ENCODE results near the gene CEP152. TPM values are rescaled to one million over a fixed set of nuclear protein-coding genes. Genes with fewer than 3 reads are reported as not detected.
A peak's percentile ranks its signal among the peaks of the same experiment; 100 is the strongest.

The CEP152 gene
- total and polyA plus RNA-seq, 9 of the 15 experiments (the other 6 are each of a cell fraction or from before 2014, with no cell fraction given): 9.9 to 43.0 (median 23.6) TPM

GRCh38 chr15:48778331-48778730, 32.5 kb downstream of the CEP152 start:
- POLR2A ChIA-PET: no interaction called here
- H4K20me1 ChIP-seq (replicated peaks; ENCODE audit: control insufficient read depth, insufficient read depth, low read length): no peaks in the 10 kb centered on the region
- H3K36me3 ChIP-seq (ENCODE audit: control insufficient read depth, insufficient read depth, low read length): peaks cover 61% of the 10 kb centered on the region
- no peak overlapping the region for H2AFZ ChIP-seq (ENCODE audit: low read depth, low read length)
- H3K4me1 ChIP-seq (replicated peaks in 1 of 2; ENCODE audit: control insufficient read depth in 2 of 2, insufficient read depth in 2 of 2, low read length in 2 of 2): no peaks in the 10 kb centered on the region
- H3K79me2 ChIP-seq (ENCODE audit: control insufficient read depth, insufficient read depth, low read length): no peaks in the 10 kb centered on the region
- BruUV-seq (replicated peaks): no TSS peak
- H3K27ac ChIP-seq (ENCODE audit: extremely low read depth, low read depth, low read length): no peak overlapping the region
- DNase-seq (ENCODE audit: extremely low read depth in 1 of 4, low spot score in 3 of 4) (no peak), FAIRE-seq (peak; percentile 15), ATAC-seq (no peak)
- TF ChIP-seq, protein P1, sequence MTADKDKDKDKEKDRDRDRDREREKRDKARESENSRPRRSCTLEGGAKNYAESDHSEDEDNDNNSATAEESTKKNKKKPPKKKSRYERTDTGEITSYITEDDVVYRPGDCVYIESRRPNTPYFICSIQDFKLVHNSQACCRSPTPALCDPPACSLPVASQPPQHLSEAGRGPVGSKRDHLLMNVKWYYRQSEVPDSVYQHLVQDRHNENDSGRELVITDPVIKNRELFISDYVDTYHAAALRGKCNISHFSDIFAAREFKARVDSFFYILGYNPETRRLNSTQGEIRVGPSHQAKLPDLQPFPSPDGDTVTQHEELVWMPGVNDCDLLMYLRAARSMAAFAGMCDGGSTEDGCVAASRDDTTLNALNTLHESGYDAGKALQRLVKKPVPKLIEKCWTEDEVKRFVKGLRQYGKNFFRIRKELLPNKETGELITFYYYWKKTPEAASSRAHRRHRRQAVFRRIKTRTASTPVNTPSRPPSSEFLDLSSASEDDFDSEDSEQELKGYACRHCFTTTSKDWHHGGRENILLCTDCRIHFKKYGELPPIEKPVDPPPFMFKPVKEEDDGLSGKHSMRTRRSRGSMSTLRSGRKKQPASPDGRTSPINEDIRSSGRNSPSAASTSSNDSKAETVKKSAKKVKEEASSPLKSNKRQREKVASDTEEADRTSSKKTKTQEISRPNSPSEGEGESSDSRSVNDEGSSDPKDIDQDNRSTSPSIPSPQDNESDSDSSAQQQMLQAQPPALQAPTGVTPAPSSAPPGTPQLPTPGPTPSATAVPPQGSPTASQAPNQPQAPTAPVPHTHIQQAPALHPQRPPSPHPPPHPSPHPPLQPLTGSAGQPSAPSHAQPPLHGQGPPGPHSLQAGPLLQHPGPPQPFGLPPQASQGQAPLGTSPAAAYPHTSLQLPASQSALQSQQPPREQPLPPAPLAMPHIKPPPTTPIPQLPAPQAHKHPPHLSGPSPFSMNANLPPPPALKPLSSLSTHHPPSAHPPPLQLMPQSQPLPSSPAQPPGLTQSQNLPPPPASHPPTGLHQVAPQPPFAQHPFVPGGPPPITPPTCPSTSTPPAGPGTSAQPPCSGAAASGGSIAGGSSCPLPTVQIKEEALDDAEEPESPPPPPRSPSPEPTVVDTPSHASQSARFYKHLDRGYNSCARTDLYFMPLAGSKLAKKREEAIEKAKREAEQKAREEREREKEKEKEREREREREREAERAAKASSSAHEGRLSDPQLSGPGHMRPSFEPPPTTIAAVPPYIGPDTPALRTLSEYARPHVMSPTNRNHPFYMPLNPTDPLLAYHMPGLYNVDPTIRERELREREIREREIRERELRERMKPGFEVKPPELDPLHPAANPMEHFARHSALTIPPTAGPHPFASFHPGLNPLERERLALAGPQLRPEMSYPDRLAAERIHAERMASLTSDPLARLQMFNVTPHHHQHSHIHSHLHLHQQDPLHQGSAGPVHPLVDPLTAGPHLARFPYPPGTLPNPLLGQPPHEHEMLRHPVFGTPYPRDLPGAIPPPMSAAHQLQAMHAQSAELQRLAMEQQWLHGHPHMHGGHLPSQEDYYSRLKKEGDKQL (CRISPR knock-in tag; IDR thresholded peaks at IDR 0.05; ENCODE audit: borderline replicate concordance): no peak
- no peak for TF ChIP-seq CBFA2T3 (IDR thresholded peaks at IDR 0.05)
- no peak for TF ChIP-seq EP300 (IDR thresholded peaks at IDR 0.05; ENCODE audit: low read length)
- TF ChIP-seq ZNF551 (CRISPR knock-in tag; IDR thresholded peaks at IDR 0.05): no peak
- no peak for TF ChIP-seq HDAC1 (IDR thresholded peaks at IDR 0.05)
- no peak for TF ChIP-seq HDAC6 (IDR thresholded peaks at IDR 0.05; ENCODE audit: low read depth, low read length)
- no peak for TF ChIP-seq KHSRP (IDR thresholded peaks at IDR 0.05)
- no peak for TF ChIP-seq FOXA3 (CRISPR knock-in tag; conservative IDR thresholded peaks at IDR 0.05 in 1 of 2, IDR thresholded peaks at IDR 0.05 in 1 of 2)
- no peak for TF ChIP-seq BCOR (IDR thresholded peaks at IDR 0.05)
- H3K27me3 ChIP-seq (ENCODE audit: control insufficient read depth in 2 of 2, insufficient read depth in 2 of 2, low read length in 2 of 2): no peaks in the 10 kb centered on the region
- H3K9ac ChIP-seq (ENCODE audit: insufficient read depth in 1 of 2, low read depth in 2 of 2, low read length in 2 of 2): no peak overlapping the region
- in situ Hi-C loops (cut with MboI) (no loop called here), intact Hi-C loops (cut with micrococcal nuclease) (no loop called here)
- H3K9me3 ChIP-seq (replicated peaks; ENCODE audit: control insufficient read depth, insufficient read depth, low read depth, low read length): no peaks in the 10 kb centered on the region
- no peak overlapping the region for H3K4me2 ChIP-seq (ENCODE audit: insufficient read depth, low read length)
- H3K4me3 ChIP-seq: no peak overlapping the region
- CTCF ChIA-PET (ENCODE audit: low intra/inter-chr PET ratio): no interaction called here
- no peaks in the 10 kb centered on the region for H3K9me1 ChIP-seq (ENCODE audit: control insufficient read depth, insufficient read depth, low read length)
- 73% methylated on average over 10 of the region's 10 CpGs for WGBS (ENCODE audit: insufficient coverage, low coverage, missing lambda C conversion rate)
